Right atrium auricular region (tissue), 2 donors: ENCODE results near the gene FRRS1L. TPM values are rescaled to one million over a fixed set of nuclear protein-coding genes. Genes with fewer than 3 reads are reported as not detected.

ENCODE experiments used
- DNase-seq: peaks from one replicate; pipeline ENCODE4 v3.0.0-alpha.2; 2019; ENCODE audit warnings: low spot score
- H3K27ac ChIP-seq, 2 donors: fragments of 200-600 bp; sonication (generic); 1 replicate in 1 of 2; 2 replicates in 1 of 2; pipeline ENCODE4 v1.5.1; 2016 to 2019
- H3K27me3 ChIP-seq, 2 donors: fragments of 200-600 bp; sonication (generic); one replicate each; pipeline versions ENCODE4 v1.5.1 to v1.6.0; 2017 to 2019
- H3K36me3 ChIP-seq: fragments of 200-600 bp; sonication (generic); one replicate; pipeline ENCODE4 v1.5.1; 2016
- H3K4me1 ChIP-seq, 2 donors: fragments of 200-600 bp; sonication (generic); one replicate each; pipeline versions ENCODE4 v1.5.1 to v1.6.0; 2017 to 2019
- H3K4me3 ChIP-seq, 2 donors: fragments of 200-600 bp; sonication (generic); 1 replicate in 1 of 2; 2 replicates in 1 of 2; pipeline ENCODE4 v1.5.1; 2017 to 2019; ENCODE audit warnings: mild to moderate bottlenecking in 1 of 2, moderate library complexity in 1 of 2
- H3K9me3 ChIP-seq, 2 donors: fragments of 200-600 bp; sonication (generic); one replicate each; pipeline ENCODE4 v1.5.1; 2019
- total RNA-seq, 2 donors: library from RNA; depleted of rRNA; stranded (reverse); fragments of >200 nt; gene quantifications; one replicate each; pipeline ENCODE4 v1.1.0, GENCODE V29; 2016
- TF ChIP-seq, protein P1 (sequence below), 2 donors: fragments of 200-600 bp; sonication (generic); IDR thresholded peaks; one replicate each; pipeline ENCODE4 v1.5.1; 2019; ENCODE audit warnings: antibody characterized with exemption in 2 of 2

The FRRS1L gene
- total RNA-seq, 2 donors from 2014 or later: 4.3 to 7.5 TPM

- no peak overlapping the region for H3K4me3 ChIP-seq
- no peaks in the 10 kb centered on the region for H3K4me1 ChIP-seq
- H3K9me3 ChIP-seq: no peaks in the 10 kb centered on the region
- H3K36me3 ChIP-seq: peaks cover 10% of the 10 kb centered on the region
- TF ChIP-seq, protein P1, sequence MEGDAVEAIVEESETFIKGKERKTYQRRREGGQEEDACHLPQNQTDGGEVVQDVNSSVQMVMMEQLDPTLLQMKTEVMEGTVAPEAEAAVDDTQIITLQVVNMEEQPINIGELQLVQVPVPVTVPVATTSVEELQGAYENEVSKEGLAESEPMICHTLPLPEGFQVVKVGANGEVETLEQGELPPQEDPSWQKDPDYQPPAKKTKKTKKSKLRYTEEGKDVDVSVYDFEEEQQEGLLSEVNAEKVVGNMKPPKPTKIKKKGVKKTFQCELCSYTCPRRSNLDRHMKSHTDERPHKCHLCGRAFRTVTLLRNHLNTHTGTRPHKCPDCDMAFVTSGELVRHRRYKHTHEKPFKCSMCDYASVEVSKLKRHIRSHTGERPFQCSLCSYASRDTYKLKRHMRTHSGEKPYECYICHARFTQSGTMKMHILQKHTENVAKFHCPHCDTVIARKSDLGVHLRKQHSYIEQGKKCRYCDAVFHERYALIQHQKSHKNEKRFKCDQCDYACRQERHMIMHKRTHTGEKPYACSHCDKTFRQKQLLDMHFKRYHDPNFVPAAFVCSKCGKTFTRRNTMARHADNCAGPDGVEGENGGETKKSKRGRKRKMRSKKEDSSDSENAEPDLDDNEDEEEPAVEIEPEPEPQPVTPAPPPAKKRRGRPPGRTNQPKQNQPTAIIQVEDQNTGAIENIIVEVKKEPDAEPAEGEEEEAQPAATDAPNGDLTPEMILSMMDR (IDR thresholded peaks at IDR 0.05): no peak
- H3K27ac ChIP-seq: no peak overlapping the region
- DNase-seq: no peak
- H3K27me3 ChIP-seq: no peaks in the 10 kb centered on the region
Measured at GRCh38 chr9:109205526-109205925, 38.5 kb upstream of the FRRS1L start.

DNA sequence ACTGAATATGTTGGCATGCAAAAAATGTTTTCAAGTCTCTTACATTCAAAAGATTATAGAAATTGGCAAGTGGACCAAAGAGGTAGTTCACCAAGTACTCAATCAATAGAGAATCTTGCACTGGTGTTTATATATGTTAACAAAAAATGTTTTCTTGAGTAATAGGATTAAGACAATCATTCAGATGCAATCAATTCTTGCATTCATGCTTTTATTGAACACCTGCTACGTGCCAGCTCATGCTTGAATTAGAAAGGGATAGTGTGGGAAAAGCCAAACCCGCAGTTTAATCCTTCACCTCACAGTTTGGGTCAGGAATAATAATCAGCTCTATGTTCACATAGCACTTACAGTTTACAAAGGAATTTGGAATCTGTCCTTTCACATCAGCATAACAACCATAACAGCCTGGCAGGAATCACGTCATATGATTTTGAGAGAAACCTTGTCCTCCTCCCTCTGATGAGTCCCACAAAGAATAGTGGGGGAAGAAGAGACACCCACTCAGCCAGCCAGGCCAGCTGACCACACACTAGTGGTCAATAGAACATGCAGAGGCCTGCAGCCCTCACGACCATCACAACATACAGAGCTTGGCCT is 36.8 kb upstream of the FRRS1L start:
- DNase-seq: no peak
- Histone ChIP-seq H3K9me3 (no peaks in the 10 kb centered on the region), H3K27me3 (no peaks in the 10 kb centered on the region), H3K27ac (no peak overlapping the region), H3K4me3 (no peak overlapping the region), H3K36me3 (peaks cover 10% of the 10 kb centered on the region), H3K4me1 (no peaks in the 10 kb centered on the region)
- TF ChIP-seq, protein P1 (IDR thresholded peaks at IDR 0.05): no peak

DNA sequence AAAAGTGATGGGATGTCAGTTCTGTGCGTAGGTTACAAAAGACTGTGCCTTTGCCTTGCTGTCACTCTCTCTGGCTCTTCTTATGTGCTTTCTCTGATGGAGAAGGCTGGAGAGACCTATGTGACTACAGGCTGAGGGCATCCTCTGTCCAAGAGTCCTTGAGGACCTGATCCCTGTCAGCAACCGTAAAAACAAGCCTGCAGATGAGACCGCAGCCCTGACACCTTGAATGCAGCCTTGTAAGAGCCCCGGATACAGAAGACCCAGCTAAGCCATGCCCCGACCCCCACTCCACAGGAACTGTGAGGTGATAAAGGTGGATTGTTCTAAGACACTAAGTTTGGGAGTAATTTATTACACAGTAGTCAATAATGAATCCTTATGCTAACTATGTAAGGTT is 32.6 kb upstream of the FRRS1L start:
- Histone ChIP-seq H3K4me1 (no peaks in the 10 kb centered on the region), H3K27ac (no peak overlapping the region), H3K27me3 (no peaks in the 10 kb centered on the region), H3K4me3 (no peak overlapping the region), H3K9me3 (no peaks in the 10 kb centered on the region), H3K36me3 (no peaks in the 10 kb centered on the region)
- no peak for DNase-seq
- TF ChIP-seq, protein P1 (IDR thresholded peaks at IDR 0.05): no peak

- Histone ChIP-seq H3K4me3 (no peak overlapping the region), H3K9me3 (no peaks in the 10 kb centered on the region), H3K36me3 (no peaks in the 10 kb centered on the region), H3K4me1 (no peaks in the 10 kb centered on the region), H3K27me3 (no peaks in the 10 kb centered on the region), H3K27ac (no peak overlapping the region)
- no peak for DNase-seq
- TF ChIP-seq, protein P1 (IDR thresholded peaks at IDR 0.05): no peak
Measured at GRCh38 chr9:109198736-109199382, 31.8 kb upstream of the FRRS1L start.

DNA sequence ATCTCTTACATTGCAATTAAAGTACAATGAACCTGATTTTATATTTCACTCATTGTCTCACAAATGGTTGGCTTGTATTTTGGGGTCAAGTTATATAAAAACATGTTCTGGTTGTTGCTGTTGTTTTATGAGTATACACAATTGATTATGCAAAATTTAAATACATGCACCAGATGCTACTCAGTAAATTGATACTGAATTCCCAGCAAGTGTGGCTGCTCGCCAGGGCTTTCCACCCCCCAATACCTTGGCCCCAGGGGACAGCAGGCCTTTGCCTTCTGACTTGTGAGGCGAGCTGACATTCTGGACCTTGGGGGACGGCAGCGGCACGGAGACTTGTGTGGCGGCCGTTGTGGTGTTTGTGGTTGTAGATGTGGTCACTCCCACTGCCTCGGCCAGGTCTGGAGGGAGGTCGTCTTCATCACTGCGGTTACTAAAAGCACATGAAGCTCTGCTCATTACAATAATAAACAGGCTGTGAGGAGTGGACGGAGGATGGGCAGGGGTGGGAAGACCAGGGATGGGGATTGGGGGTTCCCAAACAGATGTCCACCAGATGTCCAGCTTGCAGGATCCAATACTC is 27.0 kb upstream of the FRRS1L start:
- DNase-seq: no peak
- Histone ChIP-seq H3K27ac (no peak overlapping the region), H3K4me1 (no peaks in the 10 kb centered on the region), H3K9me3 (no peaks in the 10 kb centered on the region), H3K27me3 (no peaks in the 10 kb centered on the region), H3K36me3 (peaks cover 4% of the 10 kb centered on the region), H3K4me3 (no peak overlapping the region)
- TF ChIP-seq, protein P1 (IDR thresholded peaks at IDR 0.05): no peak
